IMR-90 (cell line): ENCODE measurements around the gene FAM161A. TPM values are rescaled to one million over a fixed set of nuclear protein-coding genes. Genes with fewer than 3 reads are reported as not detected.

ENCODE experiments used
- ATAC-seq: fragments of 200-7000 bp; cut with Tn5 transposase; 2 replicates; pipeline ENCODE4 v1.9.1; 2020; ENCODE audit warnings: low read depth, mild to moderate bottlenecking, moderate library complexity
- BruUV-seq: library from RNA; stranded (reverse); fragments of 400-500 nt; replicated peaks from 2 replicates; lab custom pipeline; 2021; lab: Mats Ljungman, UMichigan
- CTCF ChIA-PET: fragments of 300-600 bp; formaldehyde crosslinking; extraction: SDS; loops from one replicate; lab custom pipeline; 2021; ENCODE audit warnings: antibody characterized with exemption; lab: Yijun Ruan, JAX
- POLR2A ChIA-PET: fragments of 300-600 bp; sonication (Branson Sonifier 250); formaldehyde crosslinking; loops from one replicate; lab custom pipeline; 2022; ENCODE audit warnings: antibody characterized with exemption; ENCODE audit not compliant: unreplicated experiment; lab: Charles Lee
- DNase-seq: peaks from one replicate; pipeline ENCODE4 v3.0.0; 2013
- H2AFZ ChIP-seq: replicated peaks from 2 replicates; pipeline ENCODE3; 2013; ENCODE audit warnings: low read length, mild to moderate bottlenecking; ENCODE audit not compliant: poor library complexity
- H2AK5ac ChIP-seq: 2 replicates; pipeline ENCODE4 v1.6.1; 2013; ENCODE audit warnings: low read depth, low read length, inconsistent platforms
- H2AK9ac ChIP-seq: replicated peaks from 2 replicates; pipeline ENCODE3; 2013; ENCODE audit warnings: mild to moderate bottlenecking, low read depth, low read length, moderate library complexity; ENCODE audit not compliant: poor library complexity
- H2BK120ac ChIP-seq: 2 replicates; pipeline ENCODE4 v1.6.1; 2013; ENCODE audit warnings: low read depth, low read length, inconsistent platforms
- H2BK15ac ChIP-seq: 3 replicates; pipeline ENCODE4 v1.6.1; 2013; ENCODE audit warnings: low read depth, low read length, inconsistent platforms
- H2BK20ac ChIP-seq: 2 replicates; pipeline ENCODE4 v1.6.1; 2013; ENCODE audit warnings: low read depth, mild to moderate bottlenecking, inconsistent platforms, low read length, moderate library complexity
- H2BK5ac ChIP-seq: 2 replicates; pipeline ENCODE4 v1.6.1; 2013; ENCODE audit warnings: mild to moderate bottlenecking, low read depth, low read length, inconsistent platforms; ENCODE audit not compliant: poor library complexity, severe bottlenecking
- H3K14ac ChIP-seq: replicated peaks from 2 replicates; pipeline ENCODE4 v1.6.1; 2013; ENCODE audit warnings: low read depth, low read length, inconsistent platforms
- H3K18ac ChIP-seq: 2 replicates; pipeline ENCODE4 v1.6.1; 2013; ENCODE audit warnings: low read depth, low read length, control low read depth
- H3K23ac ChIP-seq: 2 replicates; pipeline ENCODE4 v1.6.1; 2013; ENCODE audit warnings: low read depth, low read length, inconsistent platforms
- H3K27ac ChIP-seq: 2 replicates; pipeline ENCODE4 v1.5.1; 2013; ENCODE audit warnings: mild to moderate bottlenecking, control low read depth, low read length; ENCODE audit not compliant: insufficient read depth
- H3K27me3 ChIP-seq: 2 replicates; pipeline ENCODE4 v1.6.1; 2013; ENCODE audit warnings: low read length; ENCODE audit not compliant: control insufficient read depth, insufficient read depth
- H3K36me3 ChIP-seq: 2 replicates; pipeline ENCODE4 v1.6.1; 2013; ENCODE audit warnings: low read length, mixed read lengths; ENCODE audit not compliant: control insufficient read depth, insufficient read depth
- H3K4ac ChIP-seq: 2 replicates; pipeline ENCODE4 v1.6.1; 2013; ENCODE audit warnings: low read depth, low read length, inconsistent platforms
- H3K4me1 ChIP-seq: 2 replicates; pipeline ENCODE4 v1.6.1; 2013; ENCODE audit warnings: low read length, mixed read lengths; ENCODE audit not compliant: control insufficient read depth, insufficient read depth
- H3K4me2 ChIP-seq: 2 replicates; pipeline ENCODE4 v1.6.1; 2013; ENCODE audit warnings: low read depth, mild to moderate bottlenecking, control low read depth, low read length, moderate library complexity
- H3K4me3 ChIP-seq: 2 replicates; pipeline ENCODE4 v1.5.1; 2013; ENCODE audit warnings: low read depth, mild to moderate bottlenecking, control low read depth, low read length, moderate library complexity; ENCODE audit not compliant: insufficient read depth
- H3K56ac ChIP-seq: 2 replicates; pipeline ENCODE4 v1.6.1; 2013; ENCODE audit warnings: low read length, inconsistent platforms; ENCODE audit not compliant: insufficient read depth; ENCODE audit errors: extremely low read depth
- H3K79me1 ChIP-seq, 2 experiments: 2 replicates each; pipeline ENCODE4 v1.6.1; 2013; ENCODE audit warnings: low read length in 2 of 2, inconsistent platforms in 1 of 2, low read depth in 1 of 2
- H3K9ac ChIP-seq: 2 replicates; pipeline ENCODE4 v1.6.1; 2013; ENCODE audit warnings: low read depth, low read length, control low read depth
- H3K9me1 ChIP-seq: 2 replicates; pipeline ENCODE4 v1.6.1; 2013; ENCODE audit warnings: low read length, inconsistent platforms; ENCODE audit not compliant: insufficient read depth
- H3K9me3 ChIP-seq: 2 replicates; pipeline ENCODE4 v1.6.1; 2013; ENCODE audit warnings: low read length; ENCODE audit not compliant: control insufficient read depth, insufficient read depth
- H4K20me1 ChIP-seq: 2 replicates; pipeline ENCODE4 v1.6.1; 2013; ENCODE audit warnings: low read length, inconsistent platforms; ENCODE audit not compliant: insufficient read depth
- H4K5ac ChIP-seq: 2 replicates; pipeline ENCODE4 v1.6.1; 2013; ENCODE audit warnings: mild to moderate bottlenecking, low read depth, low read length, control low read depth
- H4K8ac ChIP-seq, 2 experiments: 2 replicates each; pipeline ENCODE4 v1.6.1; 2013; ENCODE audit warnings: low read depth in 2 of 2, low read length in 2 of 2, control low read depth in 1 of 2, inconsistent platforms in 1 of 2
- H4K91ac ChIP-seq: 2 replicates; pipeline ENCODE4 v1.6.1; 2013; ENCODE audit warnings: low read depth, low read length, inconsistent platforms; ENCODE audit not compliant: insufficient read depth
- BHLHE40 ChIP-seq: fragments of 150-350 bp; IDR thresholded peaks from 2 replicates; pipeline ENCODE4 v1.6.1; 2016; ENCODE audit warnings: mild to moderate bottlenecking, low read depth, low read length
- CEBPB ChIP-seq: IDR thresholded peaks from 2 replicates; pipeline ENCODE4 v1.6.1; 2012; ENCODE audit warnings: low read depth, low read length, improper control_type of control experiment
- FOS ChIP-seq: fragments of 150-350 bp; IDR thresholded peaks from 2 replicates; pipeline ENCODE4 v1.6.1; 2016; ENCODE audit warnings: low read depth, low read length
- MAZ ChIP-seq: IDR thresholded peaks from 2 replicates; pipeline ENCODE4 v1.6.1; 2012; ENCODE audit warnings: low read depth, mild to moderate bottlenecking, low read length, improper control_type of control experiment, moderate library complexity, borderline replicate concordance
- MXI1 ChIP-seq: IDR thresholded peaks from 2 replicates; pipeline ENCODE4 v1.6.1; 2012; ENCODE audit warnings: low read depth, mild to moderate bottlenecking, low read length, moderate library complexity, borderline replicate concordance
- NFE2L2 ChIP-seq: fragments of 150-350 bp; IDR thresholded peaks from 2 replicates; pipeline ENCODE4 v1.6.1; 2016; ENCODE audit warnings: low read depth, mild to moderate bottlenecking, low read length
- RAD21 ChIP-seq: IDR thresholded peaks from 2 replicates; pipeline ENCODE4 v1.6.1; 2012; ENCODE audit warnings: low read length, improper control_type of control experiment
- RCOR1 ChIP-seq: IDR thresholded peaks from 2 replicates; pipeline ENCODE4 v1.6.1; 2012; ENCODE audit warnings: mild to moderate bottlenecking, low read length, improper control_type of control experiment; ENCODE audit not compliant: insufficient replicate concordance
- SMC3 ChIP-seq: fragments of 150-350 bp; IDR thresholded peaks from 2 replicates; pipeline ENCODE4 v1.6.1; 2016; ENCODE audit warnings: low read depth, mild to moderate bottlenecking, antibody characterized with exemption, low read length, moderate library complexity
- WGBS, 2 experiments: methylation state at CpG; one replicate each; pipeline versions ENCODE4 v1.1.5 to v1.1.7; 2013; ENCODE audit warnings: missing lambda C conversion rate in 2 of 2; ENCODE audit not compliant: insufficient read length in 1 of 2; ENCODE audit errors: extremely low coverage in 2 of 2; 5-methylcytosine and 5-hydroxymethylcytosine counted together
- dilution Hi-C: fragments of 300-500 bp; cut with HindIII; formaldehyde crosslinking; loops from one replicate; pipeline ENCODE4 v1.14.3; 2018; ENCODE audit warnings: low sequenced_read_pairs; ENCODE audit not compliant: unreplicated experiment
- in situ Hi-C: fragments of 300-500 bp; cut with MboI; formaldehyde crosslinking; loops from 3 replicates; pipeline ENCODE4 v1.14.3; 2019; ENCODE audit warnings: low sequenced_read_pairs, inconsistent platforms, mixed read lengths
- intact Hi-C: fragments of 100-400 bp; cut with micrococcal nuclease; formaldehyde crosslinking; loops from 2 replicates; pipeline ENCODE4 v1.10.0; 2022
- polyA plus RNA-seq, 3 experiments: library from polyadenylated mRNA; depleted of rRNA; stranded (reverse); fragments of >200 nt; gene quantifications; 2 replicates each; pipeline ENCODE4 v1.2.3, GENCODE V29; 2012; ENCODE audit warnings: low replicate concordance in 1 of 3
- total RNA-seq: library from RNA; depleted of rRNA; stranded (reverse); fragments of >200 nt; gene quantifications from 2 replicates; pipeline ENCODE4 v1.2.3, GENCODE V29; 2012
- TF ChIP-seq, protein P1 (sequence below): fragments of 150-350 bp; IDR thresholded peaks from 2 replicates; pipeline ENCODE4 v1.6.1; 2017; ENCODE audit warnings: mild to moderate bottlenecking, antibody characterized with exemption, low read length, low read depth

FAM161A gene
- total and polyA plus RNA-seq, 2 of the 4 experiments (the other 2 are of a cell fraction) = 0.80 to 1.3 TPM

DNA sequence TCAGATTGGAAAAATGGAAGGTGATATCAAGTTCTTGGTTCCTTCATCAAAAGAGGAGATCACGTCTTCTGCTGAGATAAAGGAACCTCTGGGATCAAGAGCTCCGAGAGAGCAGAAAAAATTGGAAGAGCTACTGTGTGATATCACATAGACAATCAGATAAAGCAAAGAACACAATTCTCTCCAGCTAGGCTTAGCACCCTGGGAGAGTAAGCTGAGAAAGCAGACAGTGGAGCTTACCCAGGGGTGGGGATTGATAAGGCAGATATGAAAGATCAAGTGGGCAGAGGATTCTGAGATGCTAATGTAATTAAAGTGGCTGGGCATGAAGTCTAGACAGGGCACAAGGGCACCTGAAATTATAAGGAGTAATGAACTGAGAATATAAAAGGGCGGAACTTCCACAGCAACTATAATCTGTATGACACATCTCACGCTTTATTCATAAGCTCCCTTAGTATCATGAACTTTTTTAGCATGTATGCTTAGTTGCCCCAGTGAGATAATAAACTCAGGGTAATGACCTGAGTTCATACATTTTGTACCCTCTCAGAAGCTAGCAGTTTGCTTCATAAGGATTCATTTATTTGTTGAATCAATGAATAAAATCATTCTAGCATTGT lies 65.8 kb downstream of the FAM161A start:
- no peak overlapping the region for H3K18ac ChIP-seq
- no peak overlapping the region for H3K4me3 ChIP-seq
- H4K5ac ChIP-seq = no peak overlapping the region
- no peaks in the 10 kb centered on the region for H3K4me1 ChIP-seq
- no peaks in the 10 kb centered on the region for H3K9me1 ChIP-seq
- H4K8ac ChIP-seq = no peak overlapping the region
- H3K56ac ChIP-seq = no peak overlapping the region
- no peak overlapping the region for H2BK120ac ChIP-seq
- DNase-seq (no peak), ATAC-seq (no peak)
- no TSS peak for BruUV-seq
- peaks cover 2% of the 10 kb centered on the region; the same call in 1 of the 2 replicates for H3K27me3 ChIP-seq
- H3K36me3 ChIP-seq = no peaks in the 10 kb centered on the region
- ChIA-PET CTCF (no interaction called here), POLR2A (no interaction called here)
- H3K9ac ChIP-seq = no peak overlapping the region
- H4K20me1 ChIP-seq = no peaks in the 10 kb centered on the region
- H2AK5ac ChIP-seq = no peak overlapping the region
- H3K27ac ChIP-seq = no peak overlapping the region
- no peak overlapping the region for H3K14ac ChIP-seq
- H2BK20ac ChIP-seq = no peak overlapping the region
- dilution Hi-C loops = no loop called here
- H2BK15ac ChIP-seq = no peak overlapping the region
- TF ChIP-seq FOS (no peak), SMC3 (no peak), CEBPB (no peak), RCOR1 (no peak), MAZ (no peak), MXI1 (no peak), RAD21 (no peak), BHLHE40 (no peak), NFE2L2 (no peak)
- TF ChIP-seq, protein P1, sequence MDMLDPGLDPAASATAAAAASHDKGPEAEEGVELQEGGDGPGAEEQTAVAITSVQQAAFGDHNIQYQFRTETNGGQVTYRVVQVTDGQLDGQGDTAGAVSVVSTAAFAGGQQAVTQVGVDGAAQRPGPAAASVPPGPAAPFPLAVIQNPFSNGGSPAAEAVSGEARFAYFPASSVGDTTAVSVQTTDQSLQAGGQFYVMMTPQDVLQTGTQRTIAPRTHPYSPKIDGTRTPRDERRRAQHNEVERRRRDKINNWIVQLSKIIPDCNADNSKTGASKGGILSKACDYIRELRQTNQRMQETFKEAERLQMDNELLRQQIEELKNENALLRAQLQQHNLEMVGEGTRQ = no peak
- H3K4ac ChIP-seq = no peak overlapping the region
- no peak overlapping the region for H2BK5ac ChIP-seq
- no CpG with 5 or more reads among the region's 4 CpGs for WGBS, 2 experiments
- no peak overlapping the region for H2AFZ ChIP-seq
- no peak overlapping the region for H3K4me2 ChIP-seq
- H4K91ac ChIP-seq = no peak overlapping the region
- intact Hi-C loops = no loop called here
- no peaks in the 10 kb centered on the region for H3K79me1 ChIP-seq
- H2AK9ac ChIP-seq = no peak overlapping the region
- peaks cover 4% of the 10 kb centered on the region for H3K9me3 ChIP-seq
- H3K23ac ChIP-seq = no peak overlapping the region; the same call in 1 of the 2 replicates
- in situ Hi-C loops = no loop called here
